Subcutaneous abdominal adipose tissue (tissue), 5 donors: Measurements from ENCODE around the gene PTX4.

Source experiments
- H3K27ac ChIP-seq: one replicate; pipeline ENCODE4 v1.7.0; 2013; ENCODE audit warnings: low read depth, mild to moderate bottlenecking, inconsistent platforms, low read length, moderate library complexity
- H3K27me3 ChIP-seq, 5 donors: one replicate each; pipeline ENCODE4 v1.7.0; 2013; ENCODE audit warnings: low read length in 5 of 5, inconsistent platforms in 1 of 5; ENCODE audit not compliant: control insufficient read depth in 5 of 5, insufficient read depth in 4 of 5
- H3K36me3 ChIP-seq, 5 donors: one replicate each; pipeline ENCODE4 v1.7.0; 2013; ENCODE audit warnings: low read length in 5 of 5; ENCODE audit not compliant: control insufficient read depth in 5 of 5, insufficient read depth in 5 of 5
- H3K4me1 ChIP-seq, 5 donors: one replicate each; pipeline ENCODE4 v1.7.0; 2013; ENCODE audit warnings: low read length in 5 of 5, mild to moderate bottlenecking in 3 of 5, moderate library complexity in 1 of 5; ENCODE audit not compliant: control insufficient read depth in 5 of 5, insufficient read depth in 5 of 5
- H3K4me3 ChIP-seq, 5 donors: one replicate each; pipeline ENCODE4 v1.7.0; 2013; ENCODE audit warnings: low read length in 5 of 5, low read depth in 1 of 5
- H3K9ac ChIP-seq, 5 donors: one replicate each; pipeline ENCODE4 v1.7.0; 2013; ENCODE audit warnings: low read length in 5 of 5, mild to moderate bottlenecking in 4 of 5, moderate library complexity in 3 of 5
- H3K9me3 ChIP-seq, 5 donors: one replicate each; pipeline ENCODE4 v1.7.0; 2013; ENCODE audit warnings: low read length in 5 of 5; ENCODE audit not compliant: control insufficient read depth in 5 of 5
- donor health status: healthy.
- donor health status: healthy.
- donor health status: healthy.
- donor health status: healthy.
- donor health status: healthy.

The PTX4 gene

DNA sequence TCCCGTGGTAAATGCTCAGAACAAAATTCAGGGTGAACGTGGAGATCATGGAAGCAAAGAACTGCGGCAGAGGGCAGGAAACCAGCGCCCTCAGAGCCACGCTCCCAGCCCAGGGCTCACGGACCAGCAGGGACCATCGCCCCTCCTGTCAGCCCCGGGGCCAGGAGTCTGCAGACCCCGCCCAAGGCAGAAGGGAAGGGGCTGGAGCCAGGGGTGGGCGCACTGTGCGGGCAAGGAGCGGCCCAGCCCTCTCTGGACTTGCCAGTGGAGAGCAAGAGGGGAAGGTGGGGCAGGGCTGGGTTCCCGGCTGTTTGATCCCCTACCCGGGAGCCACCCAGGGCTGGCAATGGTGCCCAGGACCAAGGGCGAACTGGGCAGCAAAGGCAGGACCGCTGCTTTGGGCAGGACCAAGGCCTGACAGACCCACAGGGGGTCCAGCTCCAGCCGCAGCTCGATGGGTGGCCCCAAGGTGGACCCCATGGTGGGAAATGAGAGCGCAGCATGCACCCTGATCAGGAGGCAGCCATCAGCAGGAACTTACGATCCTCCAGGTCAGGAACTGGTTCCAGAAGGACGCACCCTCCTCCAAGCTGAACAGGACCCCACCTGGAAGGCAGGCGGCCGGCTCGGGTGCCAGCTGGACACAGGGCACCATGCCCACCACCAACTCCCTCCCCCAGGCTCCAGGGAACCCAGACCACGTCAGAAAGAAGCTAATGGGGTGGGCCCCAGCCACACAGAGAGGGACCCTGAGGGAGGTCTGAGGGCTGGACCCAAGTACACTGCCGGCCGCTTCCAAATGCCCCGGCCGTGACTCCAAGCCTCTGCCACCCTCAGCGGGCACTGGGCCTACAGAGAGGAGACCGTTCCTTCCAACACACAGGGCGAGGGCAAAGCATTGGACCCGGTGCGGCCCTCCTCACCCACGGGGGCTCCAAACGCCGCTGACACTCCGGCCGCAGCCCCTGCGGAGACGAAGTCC lies 33.3 kb downstream of the PTX4 start:
- H3K4me1 ChIP-seq = no peaks in the 10 kb centered on the region
- peaks cover 0 to 92% (median 85%) of the 10 kb centered on the region in 5 donors for H3K36me3 ChIP-seq
- H3K27ac ChIP-seq = no peak overlapping the region
- no peak overlapping the region for H3K4me3 ChIP-seq
- no peak overlapping the region for H3K9ac ChIP-seq
- H3K9me3 ChIP-seq = no peaks in the 10 kb centered on the region
- H3K27me3 ChIP-seq = no peaks in the 10 kb centered on the region

GRCh38 chr16:1454561-1454960 lies 34.2 kb downstream of the PTX4 start:
- Histone ChIP-seq H3K4me3 (no peak overlapping the region), H3K4me1 (no peaks in the 10 kb centered on the region), H3K27me3 (no peaks in the 10 kb centered on the region), H3K9ac (no peak overlapping the region), H3K36me3 (peaks cover 0 to 93% (median 84%) of the 10 kb centered on the region in 5 donors), H3K9me3 (no peaks in the 10 kb centered on the region), H3K27ac (no peak overlapping the region)

DNA sequence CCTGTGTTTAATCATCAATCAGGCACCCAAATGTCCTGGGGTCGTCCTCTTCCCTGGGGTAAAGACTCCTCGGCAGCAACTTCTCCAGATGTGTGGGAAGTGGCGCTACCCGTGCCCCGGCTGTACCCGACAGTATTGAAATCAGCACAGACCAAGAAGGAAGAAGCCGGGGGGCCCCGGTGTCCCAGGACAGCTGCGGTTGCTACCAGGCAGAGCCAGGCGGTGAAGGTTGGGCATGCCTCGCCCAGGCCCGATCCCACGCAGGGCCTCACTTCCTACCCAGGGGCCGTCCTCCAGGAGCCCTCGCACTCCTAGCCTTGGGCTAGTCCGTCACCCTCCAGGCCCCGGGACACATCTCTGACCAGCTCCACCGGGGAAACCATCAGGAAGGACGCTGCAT lies 35.4 kb downstream of the PTX4 start:
- Histone ChIP-seq H3K9me3 (no peaks in the 10 kb centered on the region), H3K4me1 (no peaks in the 10 kb centered on the region), H3K36me3 (peaks cover 0 to 96% (median 86%) of the 10 kb centered on the region in 5 donors)

GRCh38 chr16:1452530-1452929 lies 36.2 kb downstream of the PTX4 start:
- H3K27ac ChIP-seq = no peak overlapping the region
- no peak overlapping the region for H3K9ac ChIP-seq
- no peak overlapping the region for H3K4me3 ChIP-seq
- H3K36me3 ChIP-seq = peaks cover 0 to 96% (median 87%) of the 10 kb centered on the region in 5 donors
- H3K9me3 ChIP-seq = no peaks in the 10 kb centered on the region
- no peaks in the 10 kb centered on the region for H3K4me1 ChIP-seq
- H3K27me3 ChIP-seq = no peaks in the 10 kb centered on the region

More for the DNA sequence above, 35.4 kb downstream of the PTX4 start:
- H3K27me3 ChIP-seq = no peaks in the 10 kb centered on the region
- no peak overlapping the region for H3K9ac ChIP-seq
- no peak overlapping the region for H3K4me3 ChIP-seq
- H3K27ac ChIP-seq = no peak overlapping the region

DNA sequence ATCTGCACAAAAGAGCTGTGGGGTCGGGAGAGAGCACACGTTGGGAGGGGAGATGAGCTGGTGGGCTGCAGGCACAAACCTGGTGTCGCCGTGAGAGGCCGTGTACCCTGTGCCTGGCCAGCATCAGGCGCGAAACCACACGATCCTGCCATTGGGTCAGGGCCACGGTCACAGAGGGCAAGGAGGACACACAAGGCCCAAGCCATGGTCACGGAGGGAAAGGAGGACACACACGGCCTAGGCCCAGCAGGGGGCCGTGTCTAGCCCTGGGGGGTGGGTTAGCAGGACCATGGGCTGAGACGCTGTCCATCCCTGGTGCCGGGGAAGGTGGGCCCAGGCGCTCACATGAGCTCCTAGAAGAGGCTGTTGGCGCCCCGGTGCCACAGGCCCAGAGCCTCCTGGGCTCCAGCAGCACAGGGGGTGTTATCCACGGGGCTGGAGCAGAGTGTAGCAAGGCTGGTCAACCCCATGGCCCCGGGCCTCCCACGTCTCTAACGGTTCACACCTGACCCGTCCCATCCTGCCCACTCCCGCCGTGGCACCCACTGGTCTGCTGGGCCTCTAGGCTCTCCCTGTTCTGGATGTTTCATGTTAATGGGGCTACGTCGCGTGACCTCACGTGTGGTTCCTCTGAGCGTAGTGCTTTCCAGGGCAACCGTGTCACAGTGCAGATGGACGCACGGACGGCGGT lies 36.9 kb downstream of the PTX4 start:
- no peaks in the 10 kb centered on the region for H3K4me1 ChIP-seq
- peaks cover 0 to 95% (median 85%) of the 10 kb centered on the region in 5 donors for H3K36me3 ChIP-seq

GRCh38 chr16:1450841-1451240 lies 37.9 kb downstream of the PTX4 start:
- no peak overlapping the region for H3K4me3 ChIP-seq
- no peak overlapping the region for H3K9ac ChIP-seq
- H3K4me1 ChIP-seq = no peaks in the 10 kb centered on the region
- H3K27ac ChIP-seq = no peak overlapping the region
- no peaks in the 10 kb centered on the region for H3K27me3 ChIP-seq
- no peaks in the 10 kb centered on the region for H3K9me3 ChIP-seq
- peaks cover 0 to 98% (median 88%) of the 10 kb centered on the region in 5 donors for H3K36me3 ChIP-seq

More for the DNA sequence above, 36.9 kb downstream of the PTX4 start:
- no peaks in the 10 kb centered on the region for H3K9me3 ChIP-seq
- H3K9ac ChIP-seq = no peak overlapping the region
- H3K4me3 ChIP-seq = no peak overlapping the region
- no peak overlapping the region for H3K27ac ChIP-seq
- H3K27me3 ChIP-seq = no peaks in the 10 kb centered on the region

DNA sequence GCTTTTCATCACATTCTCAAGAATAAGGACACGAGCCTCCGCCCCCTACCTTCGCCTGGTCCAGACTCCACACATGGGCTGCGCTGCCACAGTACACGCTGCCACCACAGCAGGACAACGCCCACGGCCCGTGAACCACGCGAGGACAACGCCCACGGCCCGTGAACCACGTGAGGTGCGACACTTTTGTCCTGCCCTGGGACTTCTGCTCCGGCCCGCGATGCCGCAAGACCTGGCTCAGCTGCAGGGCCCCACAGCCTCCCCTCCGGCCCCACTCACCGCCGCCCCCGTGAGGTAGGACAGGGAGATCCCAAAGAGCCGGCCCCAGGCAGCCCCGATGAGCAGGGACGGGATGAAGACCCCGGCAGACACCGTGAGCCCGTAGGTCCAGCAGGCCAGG lies 38.5 kb downstream of the PTX4 start:
- Histone ChIP-seq H3K27ac (no peak overlapping the region), H3K4me3 (no peak overlapping the region), H3K4me1 (no peaks in the 10 kb centered on the region), H3K36me3 (peaks cover 0 to 98% (median 87%) of the 10 kb centered on the region in 5 donors), H3K27me3 (no peaks in the 10 kb centered on the region), H3K9me3 (no peaks in the 10 kb centered on the region), H3K9ac (no peak overlapping the region)

DNA sequence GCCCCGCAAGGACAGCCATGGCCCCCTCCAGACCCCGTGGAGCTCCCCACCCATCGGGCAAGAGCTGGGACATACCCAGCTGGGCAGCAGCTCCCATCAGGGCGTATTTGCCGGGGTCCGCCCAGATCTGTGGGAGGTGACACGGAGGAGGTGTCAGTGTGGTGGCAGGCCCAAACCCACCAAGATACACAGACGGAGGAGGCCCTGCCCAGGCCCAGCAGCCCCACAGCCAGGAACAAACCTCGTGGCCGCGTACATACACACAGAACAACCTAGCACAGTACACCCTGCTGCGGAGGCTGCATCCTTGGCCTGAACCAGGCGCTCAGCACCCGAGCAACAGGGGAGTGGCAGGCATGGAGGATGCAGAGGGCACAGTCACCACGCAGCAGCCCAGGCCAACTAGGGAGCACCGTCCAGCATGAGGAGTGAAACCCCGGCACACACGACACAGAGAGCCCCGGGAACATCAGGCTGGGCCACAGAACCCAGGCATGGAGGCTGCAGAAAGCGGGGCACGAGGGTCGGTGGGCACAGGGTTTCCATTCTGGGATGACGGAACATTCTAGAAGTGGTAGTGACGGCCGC lies 39.4 kb downstream of the PTX4 start:
- Histone ChIP-seq H3K4me1 (peaks cover 0 to 3% (median 2%) of the 10 kb centered on the region in 5 donors), H3K9ac (no peak overlapping the region), H3K27me3 (no peaks in the 10 kb centered on the region), H3K9me3 (no peaks in the 10 kb centered on the region), H3K27ac (no peak overlapping the region), H3K36me3 (peaks cover 0 to 89% (median 77%) of the 10 kb centered on the region in 5 donors), H3K4me3 (no peak overlapping the region)

GRCh38 chr16:1448536-1449116 lies 40.1 kb downstream of the PTX4 start:
- no peak overlapping the region for H3K9ac ChIP-seq
- H3K27me3 ChIP-seq = no peaks in the 10 kb centered on the region
- H3K4me1 ChIP-seq = peaks cover 0 to 9% (median 7%) of the 10 kb centered on the region in 5 donors
- H3K9me3 ChIP-seq = no peaks in the 10 kb centered on the region
- no peak overlapping the region for H3K4me3 ChIP-seq
- no peak overlapping the region for H3K27ac ChIP-seq
- peaks cover 0 to 82% (median 71%) of the 10 kb centered on the region in 5 donors for H3K36me3 ChIP-seq
